Measurements from ENCODE around the gene CXCL14. TPM values are rescaled to one million over a fixed set of nuclear protein-coding genes. Genes with fewer than 3 reads are reported as not detected.

CXCL14 gene
- total RNA-seq = not detected

GRCh38 chr5:135578685-135579341 is at the start of gene CXCL14:
Gene CXCL14 (minus strand): TSS chr5:135578991. CDS start chr5:135578778, 213 bp downstream.
- DNase-seq = no peak
- ChIA-PET CTCF (no interaction called here), POLR2A (no interaction called here)
- Mint-ChIP-seq H3K27ac (no peak within 1 kb of the TSS), H3K4me3 (no peak within 1 kb of the TSS), H3K4me1 (peaks cover 2% of the 10 kb centered on the region), H3K27me3 (peaks cover 52% of the 10 kb centered on the region), H3K36me3 (ENCODE audit: low read depth) (no peaks in the 10 kb centered on the region), H3K9me3 (no peaks in the 10 kb centered on the region)

- DNase-seq = no peak
- Mint-ChIP-seq H3K4me3 (no peak overlapping the region), H3K4me1 (no peaks in the 10 kb centered on the region), H3K27ac (no peak overlapping the region), H3K27me3 (peaks cover 4% of the 10 kb centered on the region), H3K36me3 (ENCODE audit: low read depth) (no peaks in the 10 kb centered on the region), H3K9me3 (no peaks in the 10 kb centered on the region)
- ChIA-PET POLR2A (no interaction called here), CTCF (no interaction called here)
These were observed 47.8 kb upstream of the CXCL14 start for GRCh38 chr5:135626636-135627035.

- CTCF ChIA-PET = interaction anchor here (0.7 kb wide), 1 partner anchor 8 kb away, joined by 3 read pairs; no protein-coding TSS in a partner anchor
- H3K4me3 Mint-ChIP-seq = no peak overlapping the region
- H3K27me3 Mint-ChIP-seq = peaks cover 4% of the 10 kb centered on the region
- no peaks in the 10 kb centered on the region for H3K36me3 Mint-ChIP-seq (ENCODE audit: low read depth)
- H3K9me3 Mint-ChIP-seq = no peaks in the 10 kb centered on the region
- H3K4me1 Mint-ChIP-seq = no peaks in the 10 kb centered on the region
- H3K27ac Mint-ChIP-seq = no peak overlapping the region
- no peak for DNase-seq
- POLR2A ChIA-PET = interaction anchor here (0.7 kb wide), 1 partner anchor 19 kb away, joined by 5 read pairs; no protein-coding TSS in a partner anchor
These were observed 47.2 kb upstream of the CXCL14 start for GRCh38 chr5:135625961-135626360.

- CTCF ChIA-PET = interaction anchor here (0.7 kb wide), 1 partner anchor 9 kb away, joined by 3 read pairs; no protein-coding TSS in a partner anchor
- H3K4me3 Mint-ChIP-seq = no peak overlapping the region
- no peaks in the 10 kb centered on the region for H3K4me1 Mint-ChIP-seq
- H3K36me3 Mint-ChIP-seq (ENCODE audit: low read depth) = no peaks in the 10 kb centered on the region
- peaks cover 4% of the 10 kb centered on the region for H3K27me3 Mint-ChIP-seq
- POLR2A ChIA-PET = interaction anchor here (0.7 kb wide), 1 partner anchor 19 kb away, joined by 5 read pairs; no protein-coding TSS in a partner anchor
- H3K27ac Mint-ChIP-seq = no peak overlapping the region
- no peak for DNase-seq
- H3K9me3 Mint-ChIP-seq = no peaks in the 10 kb centered on the region
These were observed 46.7 kb upstream of the CXCL14 start for GRCh38 chr5:135625486-135625885.

- H3K4me1 Mint-ChIP-seq = no peaks in the 10 kb centered on the region
- DNase-seq = no peak
- H3K9me3 Mint-ChIP-seq = no peaks in the 10 kb centered on the region
- no peak overlapping the region for H3K4me3 Mint-ChIP-seq
- peaks cover 4% of the 10 kb centered on the region for H3K27me3 Mint-ChIP-seq
- no peak overlapping the region for H3K27ac Mint-ChIP-seq
- ChIA-PET POLR2A (no interaction called here), CTCF (interaction anchor here (0.7 kb wide), 1 partner anchor 9 kb away, joined by 3 read pairs; no protein-coding TSS in a partner anchor)
- no peaks in the 10 kb centered on the region for H3K36me3 Mint-ChIP-seq (ENCODE audit: low read depth)
These were observed 46.3 kb upstream of the CXCL14 start for GRCh38 chr5:135625061-135625460.

GRCh38 chr5:135623186-135623715 is 44.5 kb upstream of the CXCL14 start:
- peaks cover 8% of the 10 kb centered on the region for H3K9me3 Mint-ChIP-seq
- no peaks in the 10 kb centered on the region for H3K36me3 Mint-ChIP-seq (ENCODE audit: low read depth)
- H3K4me3 Mint-ChIP-seq = no peak overlapping the region
- H3K27ac Mint-ChIP-seq = no peak overlapping the region
- CTCF ChIA-PET = no interaction called here
- POLR2A ChIA-PET = no interaction called here
- no peaks in the 10 kb centered on the region for H3K4me1 Mint-ChIP-seq
- DNase-seq = no peak
- H3K27me3 Mint-ChIP-seq = peaks cover 7% of the 10 kb centered on the region

GRCh38 chr5:135615581-135616260 is 36.9 kb upstream of the CXCL14 start:
- no peaks in the 10 kb centered on the region for H3K36me3 Mint-ChIP-seq (ENCODE audit: low read depth)

GRCh38 chr5:135615171-135615570 is 36.4 kb upstream of the CXCL14 start:
- H3K4me1 Mint-ChIP-seq = no peaks in the 10 kb centered on the region
- H3K27me3 Mint-ChIP-seq = peaks cover 36% of the 10 kb centered on the region
- H3K4me3 Mint-ChIP-seq = no peak overlapping the region
- DNase-seq = no peak
- H3K9me3 Mint-ChIP-seq = peaks cover 12% of the 10 kb centered on the region
- CTCF ChIA-PET = no interaction called here
- no peaks in the 10 kb centered on the region for H3K36me3 Mint-ChIP-seq (ENCODE audit: low read depth)
- no peak overlapping the region for H3K27ac Mint-ChIP-seq
- POLR2A ChIA-PET = no interaction called here

More at GRCh38 chr5:135615581-135616260, 36.9 kb upstream of the CXCL14 start:
- H3K4me1 Mint-ChIP-seq = no peaks in the 10 kb centered on the region
- no peak overlapping the region for H3K4me3 Mint-ChIP-seq
- DNase-seq = no peak
- ChIA-PET POLR2A (no interaction called here), CTCF (no interaction called here)
- peaks cover 12% of the 10 kb centered on the region for H3K9me3 Mint-ChIP-seq
- H3K27ac Mint-ChIP-seq = no peak overlapping the region
- peaks cover 36% of the 10 kb centered on the region for H3K27me3 Mint-ChIP-seq

- ChIA-PET POLR2A (no interaction called here), CTCF (no interaction called here)
- no peak overlapping the region for H3K27ac Mint-ChIP-seq
- no peaks in the 10 kb centered on the region for H3K4me1 Mint-ChIP-seq
- no peaks in the 10 kb centered on the region for H3K9me3 Mint-ChIP-seq
- peaks cover 23% of the 10 kb centered on the region for H3K27me3 Mint-ChIP-seq
- no peak for DNase-seq
- H3K4me3 Mint-ChIP-seq = no peak overlapping the region
- H3K36me3 Mint-ChIP-seq (ENCODE audit: low read depth) = no peaks in the 10 kb centered on the region
These were observed 31.2 kb upstream of the CXCL14 start for GRCh38 chr5:135609981-135610380.

- DNase-seq = no peak
- Mint-ChIP-seq H3K27me3 (peaks cover 15% of the 10 kb centered on the region), H3K9me3 (no peaks in the 10 kb centered on the region), H3K4me1 (no peaks in the 10 kb centered on the region), H3K27ac (no peak overlapping the region), H3K4me3 (no peak overlapping the region), H3K36me3 (ENCODE audit: low read depth) (no peaks in the 10 kb centered on the region)
- CTCF ChIA-PET = no interaction called here
- POLR2A ChIA-PET = no interaction called here
These were observed 30.1 kb upstream of the CXCL14 start for GRCh38 chr5:135608761-135609443.

- no peaks in the 10 kb centered on the region for H3K4me1 Mint-ChIP-seq
- POLR2A ChIA-PET = no interaction called here
- H3K27ac Mint-ChIP-seq = no peak overlapping the region
- H3K27me3 Mint-ChIP-seq = peaks cover 11% of the 10 kb centered on the region
- H3K4me3 Mint-ChIP-seq = no peak overlapping the region
- H3K9me3 Mint-ChIP-seq = no peaks in the 10 kb centered on the region
- CTCF ChIA-PET = no interaction called here
- no peak for DNase-seq
- no peaks in the 10 kb centered on the region for H3K36me3 Mint-ChIP-seq (ENCODE audit: low read depth)
These were observed 29.6 kb upstream of the CXCL14 start for GRCh38 chr5:135608361-135608760.

- H3K9me3 Mint-ChIP-seq = no peaks in the 10 kb centered on the region
- H3K4me1 Mint-ChIP-seq = no peaks in the 10 kb centered on the region
- no peak overlapping the region for H3K4me3 Mint-ChIP-seq
- peaks cover 4% of the 10 kb centered on the region for H3K27me3 Mint-ChIP-seq
- no peaks in the 10 kb centered on the region for H3K36me3 Mint-ChIP-seq (ENCODE audit: low read depth)
- CTCF ChIA-PET = interaction anchor here (0.6 to 1.5 kb wide), 2 partner anchors 9 to 1348 kb away, joined by 3 read pairs; no protein-coding TSS in a partner anchor
- H3K27ac Mint-ChIP-seq = no peak overlapping the region
- POLR2A ChIA-PET = no interaction called here
- no peak for DNase-seq
These were observed 27.6 kb upstream of the CXCL14 start for GRCh38 chr5:135606431-135606830.

GRCh38 chr5:135605221-135605620 is 26.4 kb upstream of the CXCL14 start:
- Mint-ChIP-seq H3K4me3 (no peak overlapping the region), H3K36me3 (ENCODE audit: low read depth) (no peaks in the 10 kb centered on the region), H3K27ac (no peak overlapping the region), H3K9me3 (no peaks in the 10 kb centered on the region), H3K27me3 (peaks cover 6% of the 10 kb centered on the region), H3K4me1 (no peaks in the 10 kb centered on the region)
- DNase-seq = no peak
- ChIA-PET CTCF (no interaction called here), POLR2A (no interaction called here)
